Measurements from ENCODE around the gene GDI1.

- no peak for TF ChIP-seq POLR2A (IDR thresholded peaks at IDR 0.05)
- no peak for TF ChIP-seq CTCF (IDR thresholded peaks at IDR 0.05)
Measured at GRCh38 chrX:154468217-154468616, 31.3 kb downstream of the GDI1 start.

Measured in thyroid gland (tissue), 4 donors.